HepG2 (cell line): ENCODE results near the gene DCDC2C. TPM values are rescaled to one million over a fixed set of nuclear protein-coding genes. Genes with fewer than 3 reads are reported as not detected.

Experiments used
- ARID2 ChIP-seq: sonication (generic); formaldehyde crosslinking; IDR thresholded peaks from 2 replicates; pipeline ENCODE4 v1.8.1; 2022; ENCODE audit warnings: mild to moderate bottlenecking, missing genetic modification reagents, borderline replicate concordance
- ARNT ChIP-seq: fragments of 450-650 bp; IDR thresholded peaks from 2 replicates; pipeline ENCODE4 v1.6.1; 2017
- FOXO1 ChIP-seq: sonication (generic); formaldehyde crosslinking; IDR thresholded peaks from 2 replicates; pipeline ENCODE4 v1.4.0; 2020; ENCODE audit warnings: missing genetic modification reagents
- HOXA3 ChIP-seq: sonication (generic); formaldehyde crosslinking; IDR thresholded peaks from 2 replicates; pipeline ENCODE4 v1.5.0; 2020; ENCODE audit warnings: missing genetic modification reagents
- MAZ ChIP-seq, 2 experiments: sonication (generic) in 1 of 2; formaldehyde crosslinking in 1 of 2; IDR thresholded peaks; 2 replicates each; pipeline versions ENCODE4 v1.5.0 to v1.6.1; 2012 to 2020; ENCODE audit warnings: low read depth in 2 of 2, mild to moderate bottlenecking in 2 of 2, borderline replicate concordance in 1 of 2, improper control_type of control experiment in 1 of 2, low read length in 1 of 2, missing genetic modification reagents in 1 of 2, moderate library complexity in 1 of 2
- PHF8 ChIP-seq: sonication (generic); formaldehyde crosslinking; IDR thresholded peaks from 2 replicates; pipeline ENCODE4 v1.5.0; 2020; ENCODE audit warnings: missing genetic modification reagents
- RELA ChIP-seq: sonication (generic); formaldehyde crosslinking; IDR thresholded peaks from 2 replicates; pipeline ENCODE4 v1.4.0; 2020; ENCODE audit warnings: missing genetic modification reagents
- SAFB2 ChIP-seq: sonication (generic); formaldehyde crosslinking; IDR thresholded peaks from 2 replicates; pipeline ENCODE4 v1.5.1; 2020; ENCODE audit warnings: missing genetic modification reagents, low read depth, mild to moderate bottlenecking, borderline replicate concordance
- SALL2 ChIP-seq: sonication (generic); formaldehyde crosslinking; IDR thresholded peaks from 2 replicates; pipeline ENCODE4 v1.8.1; 2023; ENCODE audit warnings: mild to moderate bottlenecking, missing genetic modification reagents, inconsistent platforms
- SMAD3 ChIP-seq: sonication (generic); formaldehyde crosslinking; IDR thresholded peaks from 2 replicates; pipeline ENCODE4 v1.4.0; 2020; ENCODE audit warnings: missing genetic modification reagents
- TOE1 ChIP-seq: sonication (generic); formaldehyde crosslinking; IDR thresholded peaks from 2 replicates; pipeline ENCODE4 v1.4.0; 2020; ENCODE audit warnings: mild to moderate bottlenecking, missing genetic modification reagents
- ZFX ChIP-seq: sonication (generic); formaldehyde crosslinking; IDR thresholded peaks from 2 replicates; pipeline ENCODE4 v1.4.0; 2020; ENCODE audit warnings: mild to moderate bottlenecking, low read depth, missing genetic modification reagents, moderate library complexity
- ZNF350 ChIP-seq: sonication (generic); formaldehyde crosslinking; IDR thresholded peaks from 2 replicates; pipeline ENCODE4 v1.4.0; 2020; ENCODE audit warnings: mild to moderate bottlenecking, low read depth, missing genetic modification reagents, borderline replicate concordance
- ZNF547 ChIP-seq: sonication (generic); formaldehyde crosslinking; IDR thresholded peaks from 2 replicates; pipeline ENCODE4 v1.5.1; 2020; ENCODE audit warnings: mild to moderate bottlenecking, missing genetic modification reagents
- ZNF598 ChIP-seq: sonication (generic); formaldehyde crosslinking; IDR thresholded peaks from 2 replicates; pipeline ENCODE4 v1.5.1; 2020; ENCODE audit warnings: mild to moderate bottlenecking, missing genetic modification reagents, borderline replicate concordance
- ZNF605 ChIP-seq: sonication (generic); formaldehyde crosslinking; IDR thresholded peaks from 2 replicates; pipeline ENCODE4 v1.8.0; 2022; ENCODE audit warnings: mild to moderate bottlenecking, missing genetic modification reagents
- ZNF772 ChIP-seq: sonication (generic); formaldehyde crosslinking; IDR thresholded peaks from 2 replicates; pipeline ENCODE4 v1.5.0; 2020; ENCODE audit warnings: mild to moderate bottlenecking, missing genetic modification reagents
- ZNF781 ChIP-seq: sonication (generic); formaldehyde crosslinking; IDR thresholded peaks from 2 replicates; pipeline ENCODE4 v1.5.1; 2020; ENCODE audit warnings: borderline replicate concordance, mild to moderate bottlenecking, missing genetic modification reagents; ENCODE audit errors: not compliant biosample characterization
- polyA plus RNA-seq, 8 experiments: library from polyadenylated mRNA; depleted of rRNA in 3 of 8; stranded (reverse) in 7 of 8; unstranded in 1 of 8; fragments of >200 nt; fragmentation: Illumina TruSeq in 4 of 8; extraction: Trizol in 4 of 8; gene quantifications; 2 replicates each; pipeline versions ENCODE4 v1.2.1 to v1.2.3, GENCODE V29; 2011 to 2016; ENCODE audit warnings: low read depth in 4 of 8, missing spikeins in 1 of 8, mixed read lengths in 1 of 8; ENCODE audit not compliant: insufficient read depth in 1 of 8
- total RNA-seq, 5 experiments: library from RNA; depleted of rRNA; stranded (reverse); fragments of >200 nt; fragmentation: Illumina TruSeq; extraction: Trizol; gene quantifications; 2 replicates each; pipeline ENCODE4 v1.2.3, GENCODE V29; 2016; ENCODE audit warnings: low read depth in 1 of 5
- TF ChIP-seq, protein P1 (sequence below): sonication (generic); formaldehyde crosslinking; IDR thresholded peaks from 2 replicates; pipeline ENCODE4 v1.4.0; 2020; ENCODE audit warnings: missing genetic modification reagents, borderline replicate concordance
- TF ChIP-seq, protein P2 (sequence below): IDR thresholded peaks from 2 replicates; pipeline ENCODE4 v1.6.1; 2016; ENCODE audit warnings: low read depth, borderline replicate concordance
- TF ChIP-seq, protein P3 (sequence below): sonication (generic); formaldehyde crosslinking; IDR thresholded peaks from 2 replicates; pipeline ENCODE4 v1.5.1; 2020; ENCODE audit warnings: mild to moderate bottlenecking, missing genetic modification reagents

DCDC2C gene
- total and polyA plus RNA-seq, 2 of the 13 experiments (the other 11 are each of a cell fraction or from before 2014, with no cell fraction given), result not detected

DNA sequence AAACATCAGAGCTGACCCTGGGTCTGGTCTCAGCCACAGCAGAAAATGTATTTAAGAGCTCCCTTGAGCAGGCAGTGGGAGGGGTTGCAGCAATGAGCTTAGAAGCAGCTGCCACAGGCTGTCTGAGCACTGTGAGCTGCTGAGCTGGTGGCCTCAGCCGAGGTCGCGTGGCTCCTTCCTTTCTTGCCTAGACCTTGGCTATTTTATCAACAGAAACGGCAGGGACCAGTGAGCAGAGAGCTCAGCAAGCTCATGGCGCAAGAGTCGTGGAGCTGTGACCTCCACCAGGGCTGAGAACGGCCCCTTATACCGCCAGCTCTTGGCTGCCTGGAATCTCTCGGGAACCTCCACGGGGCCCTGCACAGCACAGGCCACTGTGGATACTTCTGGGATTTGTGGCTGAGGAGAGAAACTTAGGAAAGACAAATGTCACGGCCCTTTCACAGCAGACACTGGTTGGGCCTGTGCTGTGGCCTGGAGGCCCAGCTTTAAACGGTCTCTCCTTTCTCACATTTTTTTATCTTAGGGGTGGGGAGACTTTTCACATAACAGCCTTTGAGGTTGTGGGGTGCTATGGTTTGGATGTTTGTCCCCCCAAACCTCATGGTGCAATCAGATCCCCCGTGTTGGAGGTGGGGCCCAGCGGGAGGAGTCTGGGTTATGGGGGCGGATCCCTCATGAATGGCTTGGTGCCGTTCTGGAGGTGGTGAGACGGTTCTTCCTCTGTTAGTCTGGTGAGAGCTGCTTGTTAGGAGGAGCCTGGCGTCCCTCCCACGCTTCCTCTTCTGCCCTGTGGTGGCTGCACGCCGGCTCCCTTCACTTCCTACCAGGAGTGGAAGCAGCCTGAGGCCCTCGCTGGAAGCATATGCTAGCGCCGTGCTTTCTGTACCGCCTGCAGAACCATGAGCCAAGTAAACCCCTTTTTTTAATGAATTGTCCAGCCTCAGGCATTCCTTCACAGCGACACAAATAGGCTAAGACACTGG lies 43.6 kb upstream of the DCDC2C start (continued):
- TF ChIP-seq, protein P1, sequence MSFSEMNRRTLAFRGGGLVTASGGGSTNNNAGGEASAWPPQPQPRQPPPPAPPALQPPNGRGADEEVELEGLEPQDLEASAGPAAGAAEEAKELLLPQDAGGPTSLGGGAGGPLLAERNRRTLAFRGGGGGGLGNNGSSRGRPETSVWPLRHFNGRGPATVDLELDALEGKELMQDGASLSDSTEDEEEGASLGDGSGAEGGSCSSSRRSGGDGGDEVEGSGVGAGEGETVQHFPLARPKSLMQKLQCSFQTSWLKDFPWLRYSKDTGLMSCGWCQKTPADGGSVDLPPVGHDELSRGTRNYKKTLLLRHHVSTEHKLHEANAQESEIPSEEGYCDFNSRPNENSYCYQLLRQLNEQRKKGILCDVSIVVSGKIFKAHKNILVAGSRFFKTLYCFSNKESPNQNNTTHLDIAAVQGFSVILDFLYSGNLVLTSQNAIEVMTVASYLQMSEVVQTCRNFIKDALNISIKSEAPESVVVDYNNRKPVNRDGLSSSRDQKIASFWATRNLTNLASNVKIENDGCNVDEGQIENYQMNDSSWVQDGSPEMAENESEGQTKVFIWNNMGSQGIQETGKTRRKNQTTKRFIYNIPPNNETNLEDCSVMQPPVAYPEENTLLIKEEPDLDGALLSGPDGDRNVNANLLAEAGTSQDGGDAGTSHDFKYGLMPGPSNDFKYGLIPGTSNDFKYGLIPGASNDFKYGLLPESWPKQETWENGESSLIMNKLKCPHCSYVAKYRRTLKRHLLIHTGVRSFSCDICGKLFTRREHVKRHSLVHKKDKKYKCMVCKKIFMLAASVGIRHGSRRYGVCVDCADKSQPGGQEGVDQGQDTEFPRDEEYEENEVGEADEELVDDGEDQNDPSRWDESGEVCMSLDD, result peak; percentile 76; the same call in 1 of the 2 replicates
- TF ChIP-seq ZNF350 (CRISPR knock-in tag) (0 out of 2 replicates have a peak, but pooled peaks have one; percentile 56), SALL2 (0 out of 2 replicates have a peak, but pooled peaks have one; percentile 19), RELA (no peak), ZNF605 (CRISPR knock-in tag) (peak; percentile 83), ZNF598 (CRISPR knock-in tag) (0 out of 2 replicates have a peak, but pooled peaks have one; percentile 51), MAZ (IDR thresholded peaks at IDR 0.05; ENCODE audit: borderline replicate concordance, low read depth, low read length) (no peak), MAZ (CRISPR knock-in tag; IDR thresholded peaks at IDR 0.05; ENCODE audit: low read depth) (0 out of 2 replicates have a peak, but pooled peaks have one; percentile 55), FOXO1 (CRISPR knock-in tag) (no peak), PHF8 (CRISPR knock-in tag) (peak; percentile 56; the same call in 1 of the 2 replicates), ARNT (no peak), ARID2 (CRISPR knock-in tag) (0 out of 2 replicates have a peak, but pooled peaks have one; percentile 74), SMAD3 (no peak), ZNF772 (0 out of 2 replicates have a peak, but pooled peaks have one; percentile 50), SAFB2 (CRISPR knock-in tag) (0 out of 2 replicates have a peak, but pooled peaks have one; percentile 84), ZNF547 (0 out of 2 replicates have a peak, but pooled peaks have one; percentile 8), ZFX (CRISPR knock-in tag) (peak; percentile 78), HOXA3 (CRISPR knock-in tag) (peak; percentile 65; the same call in 1 of the 2 replicates), ZNF781 (CRISPR knock-in tag) (peak; percentile 72), TOE1 (CRISPR knock-in tag) (0 out of 2 replicates have a peak, but pooled peaks have one; percentile 56)
- TF ChIP-seq, protein P2, sequence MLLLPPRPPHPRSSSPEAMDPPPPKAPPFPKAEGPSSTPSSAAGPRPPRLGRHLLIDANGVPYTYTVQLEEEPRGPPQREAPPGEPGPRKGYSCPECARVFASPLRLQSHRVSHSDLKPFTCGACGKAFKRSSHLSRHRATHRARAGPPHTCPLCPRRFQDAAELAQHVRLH (CRISPR knock-in tag), result peak; percentile 30; the same call in 1 of the 2 replicates
- TF ChIP-seq, protein P3, sequence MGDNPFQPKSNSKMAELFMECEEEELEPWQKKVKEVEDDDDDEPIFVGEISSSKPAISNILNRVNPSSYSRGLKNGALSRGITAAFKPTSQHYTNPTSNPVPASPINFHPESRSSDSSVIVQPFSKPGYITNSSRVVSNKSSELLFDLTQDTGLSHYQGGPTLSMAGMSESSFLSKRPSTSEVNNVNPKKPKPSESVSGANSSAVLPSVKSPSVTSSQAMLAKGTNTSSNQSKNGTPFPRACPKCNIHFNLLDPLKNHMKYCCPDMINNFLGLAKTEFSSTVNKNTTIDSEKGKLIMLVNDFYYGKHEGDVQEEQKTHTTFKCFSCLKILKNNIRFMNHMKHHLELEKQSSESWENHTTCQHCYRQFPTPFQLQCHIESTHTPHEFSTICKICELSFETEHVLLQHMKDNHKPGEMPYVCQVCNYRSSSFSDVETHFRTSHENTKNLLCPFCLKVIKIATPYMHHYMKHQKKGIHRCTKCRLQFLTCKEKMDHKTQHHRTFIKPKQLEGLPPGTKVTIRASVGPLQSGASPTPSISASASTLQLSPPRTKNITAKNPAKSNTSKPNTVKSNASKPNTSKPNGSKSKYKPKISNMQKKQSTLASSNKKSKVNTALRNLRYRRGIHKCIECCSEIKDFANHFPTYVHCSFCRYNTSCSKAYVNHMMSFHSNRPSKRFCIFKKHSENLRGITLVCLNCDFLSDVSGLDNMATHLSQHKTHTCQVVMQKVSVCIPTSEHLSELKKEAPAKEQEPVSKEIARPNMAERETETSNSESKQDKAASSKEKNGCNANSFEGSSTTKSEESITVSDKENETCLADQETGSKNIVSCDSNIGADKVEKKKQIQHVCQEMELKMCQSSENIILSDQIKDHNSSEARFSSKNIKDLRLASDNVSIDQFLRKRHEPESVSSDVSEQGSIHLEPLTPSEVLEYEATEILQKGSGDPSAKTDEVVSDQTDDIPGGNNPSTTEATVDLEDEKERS (CRISPR knock-in tag), result 0 out of 2 replicates have a peak, but pooled peaks have one; percentile 47
